HFFc6 (cell line): ENCODE data around the gene HSPA12B. TPM values are rescaled to one million over a fixed set of nuclear protein-coding genes. Genes with fewer than 3 reads are reported as not detected.

Source experiments
- DNase-seq: peaks from one replicate; pipeline ENCODE4 v3.0.0-alpha.2; 2018
- H3K27ac Mint-ChIP-seq: 2 replicates; pipeline ENCODE4 v1.8.0; 2020; ENCODE audit warnings: mild to moderate bottlenecking, mixed read lengths
- H3K27me3 Mint-ChIP-seq: 2 replicates; pipeline ENCODE4 v1.8.0; 2021; ENCODE audit warnings: mild to moderate bottlenecking, moderate library complexity, mixed read lengths; ENCODE audit not compliant: insufficient read depth
- H3K36me3 Mint-ChIP-seq: 2 replicates; pipeline ENCODE4 v1.8.0; 2021; ENCODE audit warnings: low read depth, mixed read lengths
- H3K4me1 Mint-ChIP-seq: 2 replicates; pipeline ENCODE4 v1.8.0; 2020; ENCODE audit warnings: low read depth, mixed read lengths
- H3K4me3 Mint-ChIP-seq: 2 replicates; pipeline ENCODE4 v1.8.0; 2020; ENCODE audit warnings: mild to moderate bottlenecking, moderate library complexity, mixed read lengths
- H3K9me3 Mint-ChIP-seq: 2 replicates; pipeline ENCODE4 v1.8.0; 2020; ENCODE audit warnings: mild to moderate bottlenecking, mixed read lengths
- total RNA-seq, 6 experiments: library from RNA; stranded (reverse); fragmentation: NEBNext Ultra II Directional; extraction: Animal tissue kit (Norgen Biotek cat#: 25700); gene quantifications; 2 replicates in 1 of 6; 3 replicates in 5 of 6; pipeline ENCODE4 v1.2.3, GENCODE V29; 2021
- TF ChIP-seq, protein P1 (sequence below): fragments of 200-600 bp; sonication (generic); IDR thresholded peaks from 2 replicates; pipeline ENCODE4 v1.5.0; 2021; ENCODE audit warnings: antibody characterized with exemption, mild to moderate bottlenecking

HSPA12B gene
- total RNA-seq, 6 experiments from 2014 or later: not detected

DNA sequence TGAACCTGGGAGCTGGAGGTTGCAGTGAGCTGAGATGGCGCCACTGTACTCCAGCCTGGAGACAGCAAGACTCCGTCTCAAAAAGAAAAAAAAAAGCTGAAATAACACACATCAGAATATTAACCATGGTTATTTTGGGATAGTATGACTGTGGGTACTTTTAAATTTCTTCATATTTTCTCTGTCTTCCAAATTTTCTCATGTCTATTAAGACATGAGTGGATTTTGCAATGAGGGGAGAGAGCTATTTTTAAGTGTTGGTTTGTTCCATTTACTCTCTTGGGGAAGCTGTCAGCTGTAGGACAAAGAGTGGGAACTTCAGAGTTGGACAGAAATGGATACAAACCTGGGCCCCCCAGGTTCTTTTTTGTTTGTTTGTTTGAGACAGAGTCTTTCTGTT lies 24.8 kb downstream of the HSPA12B start:
- peaks cover 9% of the 10 kb centered on the region for H3K36me3 Mint-ChIP-seq
- TF ChIP-seq, protein P1, sequence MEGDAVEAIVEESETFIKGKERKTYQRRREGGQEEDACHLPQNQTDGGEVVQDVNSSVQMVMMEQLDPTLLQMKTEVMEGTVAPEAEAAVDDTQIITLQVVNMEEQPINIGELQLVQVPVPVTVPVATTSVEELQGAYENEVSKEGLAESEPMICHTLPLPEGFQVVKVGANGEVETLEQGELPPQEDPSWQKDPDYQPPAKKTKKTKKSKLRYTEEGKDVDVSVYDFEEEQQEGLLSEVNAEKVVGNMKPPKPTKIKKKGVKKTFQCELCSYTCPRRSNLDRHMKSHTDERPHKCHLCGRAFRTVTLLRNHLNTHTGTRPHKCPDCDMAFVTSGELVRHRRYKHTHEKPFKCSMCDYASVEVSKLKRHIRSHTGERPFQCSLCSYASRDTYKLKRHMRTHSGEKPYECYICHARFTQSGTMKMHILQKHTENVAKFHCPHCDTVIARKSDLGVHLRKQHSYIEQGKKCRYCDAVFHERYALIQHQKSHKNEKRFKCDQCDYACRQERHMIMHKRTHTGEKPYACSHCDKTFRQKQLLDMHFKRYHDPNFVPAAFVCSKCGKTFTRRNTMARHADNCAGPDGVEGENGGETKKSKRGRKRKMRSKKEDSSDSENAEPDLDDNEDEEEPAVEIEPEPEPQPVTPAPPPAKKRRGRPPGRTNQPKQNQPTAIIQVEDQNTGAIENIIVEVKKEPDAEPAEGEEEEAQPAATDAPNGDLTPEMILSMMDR: no peak
- no peaks in the 10 kb centered on the region for H3K27me3 Mint-ChIP-seq
- H3K4me1 Mint-ChIP-seq: peaks cover 17% of the 10 kb centered on the region
- H3K9me3 Mint-ChIP-seq: no peaks in the 10 kb centered on the region
- H3K4me3 Mint-ChIP-seq: no peak overlapping the region
- H3K27ac Mint-ChIP-seq: no peak overlapping the region
- DNase-seq: no peak

DNA sequence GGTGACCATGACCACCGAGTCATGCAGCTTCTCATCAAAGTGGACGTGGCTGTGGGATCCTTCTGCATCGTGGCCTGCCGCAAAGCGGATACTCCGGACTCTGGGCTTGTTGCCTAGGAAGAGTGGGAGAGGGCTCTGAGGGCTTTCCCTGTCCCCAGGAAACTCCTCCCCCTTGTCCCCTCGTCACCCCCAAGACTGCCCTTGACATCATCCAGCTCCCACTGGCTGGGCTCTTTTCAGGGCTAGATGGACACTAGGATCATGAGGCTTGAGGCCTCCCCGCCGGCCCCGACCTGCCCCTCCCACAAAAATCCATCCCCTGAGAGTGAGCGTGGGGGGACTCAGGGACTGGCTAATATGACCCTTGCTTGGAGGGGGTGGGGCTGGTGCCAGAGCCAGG lies 26.1 kb downstream of the HSPA12B start:
- TF ChIP-seq, protein P1: no peak
- Mint-ChIP-seq H3K27me3 (no peaks in the 10 kb centered on the region), H3K4me3 (no peak overlapping the region), H3K4me1 (peaks cover 17% of the 10 kb centered on the region), H3K36me3 (peaks cover 9% of the 10 kb centered on the region), H3K9me3 (no peaks in the 10 kb centered on the region), H3K27ac (no peak overlapping the region)
- DNase-seq: no peak

DNA sequence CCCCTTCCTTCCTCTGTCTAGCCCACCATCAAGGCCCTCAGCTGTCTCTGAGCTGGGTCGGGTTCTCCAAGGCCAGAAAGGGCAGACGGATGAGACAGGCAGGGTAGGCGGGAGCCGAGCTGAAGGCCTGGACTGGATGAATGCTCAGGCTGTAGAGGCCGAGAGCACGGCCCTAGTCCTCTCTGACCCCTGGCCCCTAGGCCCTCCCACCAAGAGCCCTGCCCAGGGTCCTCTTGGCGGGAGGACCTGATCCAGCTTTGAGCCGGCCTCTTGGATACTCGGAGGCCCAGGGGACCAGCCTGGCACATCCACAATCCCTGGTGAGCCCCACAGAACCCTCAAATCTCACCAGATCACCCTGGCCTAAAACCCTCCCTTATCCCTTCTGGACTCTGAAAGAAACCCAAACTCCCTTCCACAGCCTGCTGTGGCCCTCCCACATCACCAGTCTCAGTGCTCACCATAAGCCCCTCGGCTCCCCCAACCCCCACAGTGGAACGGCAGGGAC lies 26.9 kb downstream of the HSPA12B start:
- no peaks in the 10 kb centered on the region for H3K9me3 Mint-ChIP-seq
- H3K27ac Mint-ChIP-seq: no peak overlapping the region; the same call in 1 of the 2 replicates
- H3K4me3 Mint-ChIP-seq: no peak overlapping the region
- peaks cover 19% of the 10 kb centered on the region for H3K4me1 Mint-ChIP-seq
- no peaks in the 10 kb centered on the region for H3K27me3 Mint-ChIP-seq
- DNase-seq: no peak
- TF ChIP-seq, protein P1: no peak
- H3K36me3 Mint-ChIP-seq: peaks cover 9% of the 10 kb centered on the region

DNA sequence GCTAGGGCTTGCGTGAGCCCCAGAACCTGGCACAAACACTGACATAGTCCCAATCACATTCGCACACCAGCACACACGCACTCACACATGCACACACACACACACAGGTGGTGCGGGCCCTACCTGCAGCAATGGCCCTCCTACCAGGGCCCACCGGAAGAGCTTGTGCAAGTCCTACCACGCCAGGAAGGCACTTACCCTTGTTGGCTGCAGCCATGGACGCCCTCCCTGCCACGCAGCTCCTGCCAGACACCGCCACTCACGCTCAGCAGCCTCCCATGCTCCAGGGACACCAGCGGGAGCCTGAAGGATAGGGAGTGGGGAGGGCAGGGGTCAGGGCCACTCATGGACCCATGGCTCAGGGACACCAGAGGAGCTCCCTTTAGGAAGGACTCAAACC lies 27.4 kb downstream of the HSPA12B start:
- Mint-ChIP-seq H3K27me3 (no peaks in the 10 kb centered on the region), H3K9me3 (no peaks in the 10 kb centered on the region), H3K27ac (no peak overlapping the region; the same call in 1 of the 2 replicates), H3K36me3 (peaks cover 9% of the 10 kb centered on the region), H3K4me1 (peaks cover 22% of the 10 kb centered on the region), H3K4me3 (no peak overlapping the region)
- DNase-seq: no peak
- TF ChIP-seq, protein P1: no peak

DNA sequence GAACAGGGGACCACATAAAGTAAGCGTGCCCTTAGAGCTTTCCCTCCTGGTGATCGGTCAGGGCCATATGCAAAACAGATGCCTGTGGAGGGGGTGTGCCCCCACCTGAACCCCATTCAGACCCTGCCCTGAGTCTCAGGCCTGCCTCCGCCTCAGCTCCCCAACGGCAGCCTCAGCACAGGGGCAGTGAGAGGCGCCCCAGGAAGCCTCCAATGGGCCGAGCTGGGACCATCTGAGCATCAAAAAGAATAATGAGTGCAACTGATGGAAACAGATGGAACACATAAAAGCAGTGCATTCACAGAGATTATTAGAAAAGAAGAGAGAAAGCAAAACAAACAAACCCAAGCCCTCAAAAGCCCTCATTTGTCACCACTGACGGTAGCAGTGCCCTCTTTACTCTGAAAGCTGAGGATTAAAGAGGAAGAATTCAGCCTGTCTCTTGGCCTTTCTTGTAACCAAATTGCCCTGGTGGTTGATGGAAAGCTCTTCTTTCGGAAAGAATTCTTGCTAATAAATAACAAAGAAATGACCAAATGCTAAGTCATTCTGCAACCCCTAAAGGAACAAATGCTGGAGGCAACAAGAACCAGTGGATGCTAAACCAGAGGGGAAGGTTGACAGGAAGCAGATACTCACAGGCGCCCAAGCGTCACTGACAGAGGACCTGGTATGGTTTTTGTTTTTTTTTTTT lies 28.3 kb downstream of the HSPA12B start:
- H3K36me3 Mint-ChIP-seq: peaks cover 9% of the 10 kb centered on the region
- DNase-seq: peak; percentile 68
- peaks cover 32% of the 10 kb centered on the region for H3K4me1 Mint-ChIP-seq
- TF ChIP-seq, protein P1: no peak
- no peaks in the 10 kb centered on the region for H3K27me3 Mint-ChIP-seq
- no peaks in the 10 kb centered on the region for H3K9me3 Mint-ChIP-seq
- peak overlapping the region; percentile 77 for H3K27ac Mint-ChIP-seq
- H3K4me3 Mint-ChIP-seq: no peak overlapping the region
